Gastroesophageal sphincter (tissue), 3 donors: Measurements from ENCODE around the gene RENBP.

Experiments
- CTCF ChIP-seq, 4 experiments: fragments of 200-600 bp in 2 of 4; fragments of 450-650 bp in 2 of 4; sonication (generic) in 1 of 4; IDR thresholded peaks; one replicate each; pipeline ENCODE4 v1.5.1; 2017 to 2019; ENCODE audit warnings: antibody characterized with exemption in 4 of 4, mild to moderate bottlenecking in 2 of 4, moderate library complexity in 2 of 4
- EP300 ChIP-seq: sonication (generic); formaldehyde crosslinking; IDR thresholded peaks from one replicate; pipeline ENCODE4 v1.6.1; 2017; ENCODE audit warnings: antibody characterized with exemption, mild to moderate bottlenecking
- POLR2A ChIP-seq, 2 donors: fragments of 450-650 bp; IDR thresholded peaks; one replicate each; pipeline ENCODE4 v1.6.1; 2017; ENCODE audit warnings: antibody characterized with exemption in 2 of 2, mild to moderate bottlenecking in 2 of 2, moderate library complexity in 1 of 2

- TF ChIP-seq CTCF (IDR thresholded peaks at IDR 0.05) (no peak), EP300 (no peak), POLR2A (IDR thresholded peaks at IDR 0.05) (no peak)
Measured at GRCh38 chrX:153926858-153927671, 17.4 kb downstream of the RENBP start.
